HG03103 (cell line): Measurements from ENCODE around the gene SLC26A1.

Experiments
- ATAC-seq: cut with Tn5 transposase; IDR thresholded peaks from one replicate; pipeline ENCODE4 v1.9.1; 2021; ENCODE audit warnings: low read depth; ENCODE audit not compliant: unreplicated experiment

Gene SLC26A1

DNA sequence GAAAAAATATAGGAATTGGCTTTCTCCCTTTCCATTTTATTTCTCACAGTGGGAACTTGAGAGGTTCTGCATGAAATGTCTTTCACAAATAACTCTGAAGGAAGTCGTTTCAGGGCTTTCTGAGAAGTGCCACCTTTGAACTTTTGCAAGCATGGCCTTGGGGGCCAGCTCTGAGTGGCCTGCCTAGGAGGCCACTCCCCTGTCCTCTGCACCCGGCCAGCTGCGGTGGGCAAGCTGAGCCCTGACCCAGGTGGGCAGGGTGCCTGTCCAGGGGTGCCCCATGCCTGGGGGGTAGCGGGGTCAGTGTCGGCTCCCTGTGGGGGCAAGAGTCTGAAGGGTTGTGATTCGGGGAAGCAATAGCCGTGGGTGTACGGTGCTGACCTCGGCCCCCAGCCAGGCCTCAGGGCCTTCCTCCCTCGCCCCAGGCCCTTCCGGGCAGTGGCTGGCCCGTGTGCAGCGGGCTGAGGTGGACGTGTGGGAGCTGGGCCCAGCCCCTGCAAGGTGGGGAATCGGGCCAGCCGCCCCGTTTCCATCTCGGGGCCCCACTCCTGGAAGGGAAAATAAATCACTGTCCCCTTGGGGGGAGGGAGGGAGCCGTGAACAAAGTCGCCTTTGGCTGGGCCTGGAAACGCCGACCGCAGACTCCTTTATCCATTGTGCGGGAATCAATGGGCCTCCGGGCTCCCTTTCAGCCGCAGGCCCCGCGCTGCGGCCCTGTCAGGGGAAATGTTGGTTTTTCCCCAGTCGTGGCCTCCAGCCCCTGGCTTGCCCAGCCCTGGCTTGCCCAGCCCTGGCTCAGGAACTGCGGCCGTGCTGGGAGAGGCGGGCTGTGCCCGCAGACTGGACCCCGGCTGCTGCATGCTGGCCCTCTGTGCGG, 21.3 kb upstream of the SLC26A1 start:
- no peak for ATAC-seq

DNA sequence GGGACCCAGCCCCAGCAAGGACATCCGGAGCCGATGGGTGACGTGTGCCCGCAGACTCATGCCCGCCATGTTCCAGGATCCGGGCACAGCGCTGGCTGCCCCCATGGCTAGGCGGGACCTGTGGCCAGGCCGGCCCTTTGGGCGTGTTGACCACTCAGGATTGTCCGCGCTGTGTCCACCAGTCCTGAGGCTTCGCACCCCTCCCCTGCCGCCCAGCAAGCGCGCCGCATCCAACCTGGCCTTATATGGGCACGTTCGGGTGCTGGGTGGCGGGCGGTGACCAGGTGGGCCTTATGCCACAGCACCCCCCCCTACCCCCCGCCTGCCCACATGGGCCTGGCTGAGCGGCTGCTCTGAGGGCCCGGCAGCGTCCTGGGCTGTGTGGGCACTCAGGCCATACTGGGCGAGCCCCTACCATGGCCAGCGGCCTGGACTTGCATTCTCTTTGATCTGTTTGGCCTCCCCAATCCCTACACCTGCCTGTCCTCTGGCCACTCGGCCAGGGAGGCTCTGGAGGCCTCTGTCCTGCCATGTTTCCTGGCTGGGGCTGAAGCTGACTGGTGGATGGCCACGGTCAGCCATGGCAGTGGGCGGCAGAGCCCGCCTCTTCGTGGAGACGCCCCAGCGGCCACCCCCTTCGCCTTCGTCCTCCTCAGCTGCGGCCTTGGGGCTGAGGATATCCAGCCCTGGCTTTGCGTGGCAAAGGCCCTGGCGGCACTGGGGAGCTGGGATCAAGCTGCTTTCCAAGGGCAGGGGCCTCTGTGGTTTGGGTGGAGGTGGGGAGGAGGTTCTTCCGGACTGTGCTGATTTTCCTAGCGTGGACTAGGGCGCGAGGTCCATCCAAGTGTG, 20.2 kb upstream of the SLC26A1 start:
- no peak for ATAC-seq

DNA sequence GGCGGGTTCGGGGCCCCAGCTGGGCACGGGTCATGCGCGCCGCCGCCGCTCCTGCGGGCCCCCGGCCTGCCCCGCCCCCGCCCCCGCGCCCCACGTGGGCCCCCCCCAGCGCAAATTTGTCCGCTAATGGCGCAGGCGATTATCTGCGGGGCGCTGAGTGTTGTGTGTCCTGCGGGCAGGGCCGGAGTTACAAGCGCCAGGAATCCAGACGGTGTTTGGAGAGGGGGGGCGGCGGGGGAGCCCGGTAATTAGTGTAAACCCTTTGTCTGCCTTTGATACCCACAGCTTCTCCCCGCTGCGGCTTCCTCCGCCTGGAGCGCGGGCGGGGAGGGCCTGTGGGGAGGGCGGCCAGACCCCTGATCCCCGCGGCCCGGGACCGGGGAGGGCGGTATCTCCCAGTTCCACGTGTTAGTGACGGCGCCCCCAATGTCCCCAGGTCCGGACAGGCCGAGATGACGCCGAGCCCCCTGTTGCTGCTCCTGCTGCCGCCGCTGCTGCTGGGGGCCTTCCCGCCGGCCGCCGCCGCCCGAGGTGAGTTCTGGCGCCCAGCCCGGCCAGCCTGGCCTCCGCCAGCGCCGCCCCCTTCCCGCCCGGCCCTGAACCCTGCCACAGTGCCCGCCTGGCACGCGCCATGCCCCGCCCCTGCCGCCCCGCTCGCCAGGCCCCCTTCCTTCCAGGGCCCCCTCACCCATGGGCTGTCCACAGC, 19.0 kb upstream of the SLC26A1 start:
- ATAC-seq: no peak

DNA sequence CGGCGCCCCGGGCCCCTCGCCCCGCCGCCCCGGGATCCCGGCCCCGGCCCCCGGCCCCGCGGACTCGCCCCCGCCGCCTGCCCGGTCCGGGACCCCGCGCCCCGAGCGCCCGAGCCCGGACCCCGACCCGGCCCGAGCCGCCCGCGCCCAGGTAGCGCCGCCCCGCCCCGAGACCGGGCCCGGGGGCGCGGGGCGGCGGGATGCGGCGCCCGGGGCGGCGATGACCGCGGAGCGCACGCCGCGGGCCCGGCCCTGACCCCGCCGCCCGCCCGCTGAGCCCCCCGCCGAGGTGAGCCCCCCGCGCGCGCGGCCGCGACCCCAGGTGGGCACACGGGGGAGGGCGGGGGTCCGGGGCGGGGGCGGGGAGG, 18.4 kb upstream of the SLC26A1 start:
- peak; percentile 3 for ATAC-seq

DNA sequence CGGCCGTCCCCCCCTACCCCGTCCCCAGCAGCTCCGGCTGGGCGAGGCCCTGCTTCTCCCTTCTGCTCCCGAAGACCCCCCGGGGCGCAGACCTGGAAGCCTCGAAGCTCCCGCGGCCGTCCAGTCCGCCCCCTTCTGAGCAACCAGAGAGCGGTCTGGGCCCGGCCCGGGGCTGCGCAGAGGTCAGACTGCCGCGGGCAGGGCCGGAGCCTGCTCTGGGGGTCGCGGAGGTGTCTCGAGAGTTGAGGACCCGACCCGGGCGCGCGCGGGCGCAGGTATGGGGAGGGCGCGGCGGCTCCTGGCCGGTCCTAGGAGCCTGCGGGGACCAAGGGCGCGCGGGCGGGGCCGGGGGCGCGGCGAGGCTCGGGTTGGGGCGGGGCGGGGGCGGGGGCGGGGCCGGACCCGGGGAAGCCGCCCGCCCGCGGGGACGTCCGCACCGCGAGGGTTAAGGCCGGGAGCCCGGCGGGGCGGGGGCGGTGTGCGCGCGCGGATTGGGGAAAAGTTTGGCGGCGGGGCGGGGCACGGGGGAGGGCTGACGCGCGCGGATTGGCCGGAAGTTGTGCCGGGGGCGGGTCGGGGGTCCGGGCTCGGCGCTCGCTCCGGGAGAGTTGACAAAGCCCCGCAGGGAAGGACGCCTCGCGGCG, 17.9 kb upstream of the SLC26A1 start, which contains the start of gene FGFRL1:
FGFRL1 (plus strand) TSS at position 605 of the 644 bp plus-strand sequence. CDS start 860 bp downstream, outside the sequence.
- peak; percentile 46 for ATAC-seq

DNA sequence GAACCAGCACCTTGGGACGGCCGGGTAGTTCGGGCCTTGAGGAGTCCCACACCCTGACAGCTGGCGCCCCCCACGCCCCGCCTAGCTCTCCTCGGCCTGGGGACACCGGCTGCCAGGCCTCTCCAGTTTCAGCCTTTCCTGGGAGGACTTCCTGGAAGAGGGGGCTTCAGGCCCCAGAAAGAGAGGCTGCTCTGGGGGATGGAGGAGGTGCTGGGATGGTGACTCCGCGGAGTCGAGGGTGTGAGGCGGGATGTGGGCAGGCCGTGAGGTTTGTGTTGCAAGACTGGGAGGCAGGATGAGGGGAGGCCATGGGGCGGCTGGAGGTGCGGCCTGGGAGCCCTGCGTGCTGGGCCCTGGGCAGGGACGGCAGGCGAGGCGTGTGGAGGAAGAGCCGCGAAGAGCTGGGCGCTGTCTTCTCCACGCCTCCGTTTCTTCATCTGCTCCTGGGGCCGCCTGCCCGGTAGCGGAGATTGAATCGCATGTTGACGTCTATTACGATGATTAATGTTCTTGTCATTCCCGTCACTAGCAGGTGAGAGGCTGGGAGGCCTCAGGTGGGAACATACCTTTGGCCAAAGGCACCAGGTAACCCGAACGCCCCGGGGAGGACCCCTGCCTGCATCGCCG, 17.3 kb upstream of the SLC26A1 start:
- ATAC-seq: no peak

DNA sequence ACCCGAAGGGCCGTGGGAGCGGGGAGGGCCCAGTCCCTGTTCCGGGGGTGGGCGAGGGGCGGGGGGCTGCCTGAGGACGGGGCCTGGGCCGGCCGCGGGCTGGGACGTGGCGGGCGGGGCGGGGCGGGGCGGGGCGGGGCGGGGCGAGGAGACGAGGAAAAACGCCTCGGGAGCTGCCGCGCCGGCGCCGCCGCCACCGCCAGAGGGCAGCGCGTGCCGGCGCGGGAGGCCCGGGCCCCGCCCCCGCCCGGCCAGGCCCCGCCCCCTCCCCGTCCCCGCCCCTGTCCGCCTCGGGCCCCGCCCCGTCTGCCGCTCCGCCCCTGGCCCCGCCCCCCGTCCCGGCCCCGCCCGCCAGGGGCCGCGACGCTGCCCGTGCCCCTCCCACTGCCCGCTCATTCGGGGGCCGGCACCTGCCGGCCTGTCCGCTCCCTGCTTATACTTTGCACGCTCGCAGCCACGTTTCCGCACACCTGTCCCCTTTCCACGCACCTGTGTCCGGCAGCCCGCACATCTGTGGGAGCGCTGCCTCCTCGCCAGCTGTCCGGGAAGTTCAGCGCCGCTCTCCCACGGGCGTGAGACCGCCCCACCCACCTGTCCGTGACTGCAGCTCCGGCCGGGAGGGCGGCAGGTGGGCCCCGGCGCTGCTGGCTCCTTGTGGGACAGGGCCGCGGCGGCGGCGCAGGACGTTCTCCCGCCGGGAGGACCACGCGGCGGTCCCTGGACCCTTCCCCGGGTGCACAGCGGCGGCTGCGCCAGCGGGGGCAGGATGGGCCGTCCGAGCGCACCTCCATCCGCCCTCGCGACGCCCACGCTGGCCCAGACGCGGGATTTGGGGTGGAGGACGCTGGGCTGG, 16.6 kb upstream of the SLC26A1 start:
- no peak for ATAC-seq

DNA sequence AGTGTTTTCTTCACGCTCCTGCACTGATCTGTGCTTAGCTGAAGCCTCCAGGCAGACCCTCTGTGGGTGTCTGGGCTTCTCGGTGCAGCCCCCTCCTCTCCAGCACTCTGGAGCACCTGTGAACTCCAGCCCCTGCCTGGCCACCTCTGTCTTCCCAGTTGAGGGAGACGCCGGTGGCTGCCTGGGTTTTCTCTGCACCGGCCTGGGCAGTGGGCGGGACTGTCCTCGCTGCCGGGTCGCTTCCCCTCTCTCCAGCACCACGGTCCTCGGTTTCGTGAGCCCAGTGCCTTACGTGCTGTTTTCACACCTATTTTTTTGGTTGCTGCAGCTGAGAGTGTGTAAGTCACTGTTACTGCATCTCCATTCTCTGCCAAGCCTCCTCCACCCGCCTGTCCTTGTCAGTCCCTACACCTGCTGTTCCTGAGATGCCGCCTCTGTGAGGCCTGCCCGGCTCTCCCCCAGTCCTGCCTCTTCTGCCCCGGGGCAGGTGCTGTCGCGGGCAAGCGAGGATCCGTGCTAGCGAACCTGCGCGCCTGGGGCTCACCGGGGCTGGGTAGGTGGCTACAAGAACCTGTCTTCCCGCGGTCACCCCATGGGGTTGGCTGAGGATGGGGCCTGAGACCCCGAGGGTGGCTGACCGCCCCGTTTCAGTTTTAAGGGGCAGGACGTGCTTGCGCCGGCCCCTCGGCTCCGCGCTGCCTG, 15.8 kb upstream of the SLC26A1 start:
- ATAC-seq: no peak

DNA sequence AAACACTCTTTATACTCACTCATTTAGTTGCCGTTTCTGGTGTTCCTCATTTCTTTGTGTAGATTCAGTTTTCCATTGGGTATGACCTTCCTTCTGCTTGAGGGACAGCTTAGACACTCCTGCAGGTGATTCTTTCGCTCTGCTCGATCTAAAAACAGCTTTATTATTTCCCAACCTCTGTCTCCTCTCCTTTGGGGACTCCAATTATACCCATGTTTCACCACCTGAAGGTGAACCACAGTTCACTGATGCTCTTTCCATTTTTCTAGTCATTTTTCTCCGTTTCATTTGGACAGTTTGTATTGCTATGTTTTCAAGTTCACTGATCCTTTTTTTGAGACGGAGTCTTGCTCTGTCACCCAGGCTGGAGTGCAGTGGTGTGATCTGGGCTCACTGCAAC, 13.7 kb upstream of the SLC26A1 start:
- ATAC-seq: no peak

DNA sequence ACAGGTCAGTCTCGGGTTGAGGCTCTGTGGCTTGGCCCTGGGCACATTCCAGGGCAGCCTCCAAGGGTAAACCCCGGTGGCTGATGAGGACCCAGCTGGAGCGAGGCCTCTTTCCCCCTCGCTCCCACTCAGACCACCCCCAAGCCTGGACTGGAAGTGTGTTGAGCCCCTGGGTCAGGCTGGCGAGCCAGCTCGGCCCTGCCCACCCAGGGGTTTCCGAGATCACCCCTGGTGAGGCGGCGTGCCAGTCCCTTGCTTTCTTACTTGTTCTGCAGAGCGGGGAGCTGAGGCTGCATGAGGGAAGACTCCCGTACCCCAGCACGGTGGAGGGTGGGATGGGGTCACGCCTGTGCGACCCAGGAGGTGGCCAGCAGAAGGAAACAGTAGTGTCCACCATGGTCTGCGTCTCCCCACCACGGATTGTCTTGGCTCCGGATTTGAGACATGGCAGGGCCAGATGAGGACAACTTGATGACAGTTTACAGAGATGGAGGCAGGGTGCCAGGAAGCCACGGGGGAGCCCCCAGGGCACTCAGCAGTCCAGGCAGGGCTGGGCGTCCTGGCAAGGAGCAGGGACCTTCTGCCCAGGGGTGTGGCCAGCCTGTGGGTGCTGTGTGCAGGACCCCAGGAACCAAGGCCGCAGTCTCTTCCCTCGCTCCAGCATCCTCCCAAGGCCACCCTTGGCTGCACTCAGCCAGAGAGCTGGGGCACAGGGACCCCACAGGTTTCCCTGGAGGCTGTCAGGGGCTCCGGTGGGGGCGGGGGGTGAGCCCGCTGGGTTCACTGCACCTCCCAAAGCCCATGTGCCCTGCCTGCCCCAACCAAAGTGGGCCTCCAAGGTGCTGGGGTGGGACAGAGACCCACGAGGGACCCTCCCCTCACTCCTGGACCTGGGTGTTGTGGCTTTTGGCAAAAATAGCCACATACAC, 11.6 kb upstream of the SLC26A1 start:
- no peak for ATAC-seq

DNA sequence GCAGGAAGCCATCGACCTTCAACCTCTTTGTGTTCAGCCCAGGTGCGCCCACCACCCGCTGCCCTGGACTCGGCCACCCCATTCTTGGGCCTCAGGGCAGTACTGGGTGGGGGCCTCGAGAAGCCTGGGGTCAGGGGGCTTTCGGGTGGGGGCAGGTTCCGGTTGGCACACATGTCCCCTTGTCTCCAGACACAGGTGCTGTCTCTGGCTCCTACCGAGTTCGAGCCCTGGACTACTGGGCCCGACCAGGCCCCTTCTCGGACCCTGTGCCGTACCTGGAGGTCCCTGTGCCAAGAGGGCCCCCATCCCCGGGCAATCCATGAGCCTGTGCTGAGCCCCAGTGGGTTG, 10.8 kb upstream of the SLC26A1 start:
- ATAC-seq: no peak

DNA sequence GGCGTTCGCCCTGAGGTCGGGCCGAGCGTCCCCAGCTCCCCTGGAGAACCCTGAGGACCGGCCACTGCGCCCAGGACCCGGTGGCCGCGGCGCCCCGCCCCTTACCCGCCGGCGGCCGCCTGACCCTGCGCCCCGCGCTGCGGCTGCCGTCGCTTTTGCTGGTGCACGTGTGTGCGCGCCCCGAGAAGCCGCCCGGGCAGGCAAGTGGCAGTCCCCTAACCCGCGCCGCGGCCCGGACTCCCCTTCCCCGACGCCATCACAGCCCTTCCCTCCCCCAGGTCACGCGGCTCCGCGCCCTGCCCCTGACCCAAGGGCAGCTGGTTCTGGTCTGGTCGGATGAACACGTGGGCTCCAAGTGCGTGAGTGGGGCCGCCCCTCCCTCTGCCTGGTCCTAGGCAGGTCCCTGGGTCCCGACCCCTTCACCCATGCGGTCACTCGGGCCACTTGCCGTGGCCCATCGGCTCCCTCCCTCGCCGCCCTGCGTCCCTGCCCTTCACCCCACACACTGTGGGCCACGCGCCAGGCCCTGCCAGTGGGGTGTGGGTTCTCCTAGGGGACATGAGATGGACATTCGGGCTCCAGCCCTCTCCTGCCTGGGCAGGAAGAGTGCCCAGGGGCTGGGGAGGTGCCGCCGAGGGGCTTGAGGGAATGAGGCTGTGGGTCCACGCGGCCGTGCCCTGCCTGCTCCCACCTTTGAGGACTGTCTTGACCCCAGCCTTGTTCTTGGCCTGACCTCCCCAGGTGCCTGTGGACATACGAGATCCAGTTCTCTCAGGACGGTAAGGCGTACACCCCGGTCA, 10.3 kb upstream of the SLC26A1 start:
- ATAC-seq: no peak

DNA sequence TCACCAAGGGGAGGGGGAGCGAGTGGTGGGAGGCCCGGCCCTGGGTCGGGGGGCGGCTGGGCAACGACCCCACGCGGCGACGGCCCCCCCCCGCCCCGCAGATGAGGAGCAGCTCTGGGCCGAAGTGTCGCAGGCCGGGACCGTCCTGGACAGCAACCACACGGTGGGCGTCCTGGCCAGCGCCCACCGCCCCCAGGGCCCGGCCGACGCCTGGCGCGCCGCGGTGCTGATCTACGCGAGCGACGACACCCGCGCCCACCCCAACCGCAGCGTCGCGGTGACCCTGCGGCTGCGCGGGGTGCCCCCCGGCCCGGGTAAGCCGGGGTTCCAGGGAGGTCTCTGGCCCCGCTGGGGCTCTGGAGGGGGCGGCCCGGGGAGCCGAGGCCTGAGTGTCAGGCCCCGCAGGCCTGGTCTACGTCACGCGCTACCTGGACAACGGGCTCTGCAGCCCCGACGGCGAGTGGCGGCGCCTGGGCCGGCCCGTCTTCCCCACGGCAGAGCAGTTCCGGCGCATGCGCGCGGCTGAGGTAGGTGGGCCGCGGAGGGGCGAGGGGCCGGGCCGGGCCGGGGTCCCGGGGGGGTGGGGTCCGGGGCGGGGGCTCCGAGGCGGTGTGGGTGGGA, 9.5 kb upstream of the SLC26A1 start:
- no peak for ATAC-seq

DNA sequence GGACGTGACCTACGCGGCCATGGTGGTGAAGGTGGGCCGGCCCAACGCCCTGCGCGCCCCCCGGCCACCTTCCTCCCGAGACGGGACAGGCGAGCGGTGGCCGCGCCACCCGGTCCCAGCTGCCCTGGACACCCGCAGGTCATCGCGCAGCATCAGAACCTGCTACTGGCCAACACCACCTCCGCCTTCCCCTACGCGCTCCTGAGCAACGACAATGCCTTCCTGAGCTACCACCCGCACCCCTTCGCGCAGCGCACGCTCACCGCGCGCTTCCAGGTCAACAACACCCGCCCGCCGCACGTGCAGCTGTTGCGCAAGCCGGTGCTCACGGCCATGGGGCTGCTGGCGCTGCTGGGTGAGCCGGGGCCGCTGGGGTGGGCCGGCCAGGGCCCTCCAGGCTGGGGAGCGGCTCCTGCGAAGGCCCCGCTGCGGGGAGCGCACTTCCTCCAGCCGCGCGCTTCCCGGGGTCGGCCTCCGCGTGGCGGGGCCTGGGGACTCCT, 9.0 kb upstream of the SLC26A1 start:
- ATAC-seq: no peak

DNA sequence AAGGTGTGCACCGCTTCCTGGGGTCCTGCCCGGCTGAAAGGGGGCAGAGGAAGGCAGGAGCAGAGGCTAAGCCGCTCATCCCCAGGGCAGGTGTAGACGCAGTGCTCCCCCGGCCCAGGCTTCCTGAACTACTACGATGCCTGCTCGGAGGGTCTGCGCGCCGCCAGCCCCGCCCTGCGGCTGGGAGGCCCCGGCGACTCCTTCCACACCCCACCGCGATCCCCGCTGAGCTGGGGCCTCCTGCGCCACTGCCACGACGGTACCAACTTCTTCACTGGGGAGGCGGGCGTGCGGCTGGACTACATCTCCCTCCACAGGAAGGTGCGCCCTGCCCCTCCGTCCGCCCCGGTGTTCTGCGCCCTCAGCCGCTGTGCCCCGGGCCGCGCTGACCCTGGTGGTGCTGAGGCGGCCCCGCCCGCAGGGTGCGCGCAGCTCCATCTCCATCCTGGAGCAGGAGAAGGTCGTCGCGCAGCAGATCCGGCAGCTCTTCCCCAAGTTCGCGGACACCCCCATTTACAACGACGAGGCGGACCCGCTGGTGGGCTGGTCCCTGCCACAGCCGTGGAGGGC, 8.4 kb upstream of the SLC26A1 start:
- no peak for ATAC-seq
